Panc1 (cell line): ENCODE data around the gene ZC3H14. TPM values are rescaled to one million over a fixed set of nuclear protein-coding genes. Genes with fewer than 3 reads are reported as not detected.

Source experiments
- ATAC-seq: fragments of 200-7000 bp; cut with Tn5 transposase; 2 replicates; pipeline ENCODE4 v1.9.1; 2020; ENCODE audit warnings: mild to moderate bottlenecking, moderate library complexity
- BruUV-seq: library from RNA; stranded (reverse); fragments of 400-500 nt; replicated peaks from 2 replicates; lab custom pipeline; 2021; lab: Mats Ljungman, UMichigan
- CTCF ChIA-PET: fragments of 300-600 bp; sonication (Branson Sonifier 250); formaldehyde crosslinking; loops from one replicate; lab custom pipeline; 2022; ENCODE audit warnings: antibody characterized with exemption; lab: Charles Lee
- POLR2A ChIA-PET: fragments of 300-600 bp; sonication (Branson Sonifier 250); formaldehyde crosslinking; loops from one replicate; lab custom pipeline; 2022; ENCODE audit warnings: antibody characterized with exemption; lab: Charles Lee
- DNase-seq: peaks from one replicate; pipeline ENCODE4 v3.0.0-alpha.2; 2010; ENCODE audit warnings: low read depth, low spot score
- H3K27ac ChIP-seq: 2 replicates; pipeline ENCODE4 v1.5.1; 2011; ENCODE audit warnings: mild to moderate bottlenecking, low read length, inconsistent platforms
- H3K27me3 ChIP-seq: fragments of 200-500 bp; sonication (Bioruptor generic); 2 replicates; pipeline ENCODE4 v1.6.0; 2014; ENCODE audit warnings: low read length, inconsistent platforms; ENCODE audit not compliant: control insufficient read depth, insufficient read depth
- H3K36me3 ChIP-seq: fragments of 200-500 bp; sonication (Bioruptor generic); 2 replicates; pipeline ENCODE4 v1.5.1; 2014; ENCODE audit warnings: inconsistent platforms, mild to moderate bottlenecking, low read length, moderate library complexity; ENCODE audit not compliant: control insufficient read depth, insufficient read depth
- H3K4me1 ChIP-seq: 2 replicates; pipeline ENCODE4 v1.5.1; 2011; ENCODE audit warnings: inconsistent platforms, mild to moderate bottlenecking, low read length, moderate library complexity; ENCODE audit not compliant: control insufficient read depth, insufficient read depth
- H3K4me3 ChIP-seq, 2 experiments: 2 replicates each; pipeline ENCODE4 v1.5.1; 2011 to 2012; ENCODE audit warnings: low read depth in 2 of 2, low read length in 2 of 2, mild to moderate bottlenecking in 2 of 2, inconsistent platforms in 1 of 2, moderate library complexity in 1 of 2
- H3K9me3 ChIP-seq: fragments of 200-500 bp; sonication (Bioruptor generic); 2 replicates; pipeline ENCODE4 v1.5.1; 2014; ENCODE audit warnings: low read depth, mild to moderate bottlenecking, inconsistent platforms, low read length, moderate library complexity; ENCODE audit not compliant: control insufficient read depth, insufficient read depth
- POLR2AphosphoS5 ChIP-seq: IDR thresholded peaks from 2 replicates; pipeline ENCODE4 v1.6.1; 2012; ENCODE audit warnings: mild to moderate bottlenecking, low read depth, low read length, moderate library complexity
- SIN3A ChIP-seq: IDR thresholded peaks from 2 replicates; pipeline ENCODE4 v1.6.1; 2012; ENCODE audit warnings: low read depth, mild to moderate bottlenecking, low read length, moderate library complexity, borderline replicate concordance; ENCODE audit not compliant: insufficient read depth
- TCF7L2 ChIP-seq: IDR thresholded peaks from 2 replicates; pipeline ENCODE4 v1.6.1; 2011; ENCODE audit warnings: mild to moderate bottlenecking, low read depth, low read length, inconsistent platforms
- in situ Hi-C: cut with HindIII; loops from 2 replicates; pipeline ENCODE4 v1.10.0; 2016; ENCODE audit warnings: low sequenced_read_pairs, low pct_unique_long_range_greater_than_20kb
- intact Hi-C: fragments of 100-400 bp; cut with micrococcal nuclease; formaldehyde crosslinking; loops from one replicate; pipeline ENCODE4 v1.10.0; 2022; ENCODE audit not compliant: unreplicated experiment
- total RNA-seq: library from RNA; stranded (reverse); gene quantifications from one replicate; pipeline ENCODE4 v1.2.1, GENCODE V29; 2021; ENCODE audit not compliant: unreplicated experiment
- TF ChIP-seq, protein P1 (sequence below), 2 experiments: IDR thresholded peaks; 2 replicates each; pipeline ENCODE4 v1.6.1; 2011 to 2012; ENCODE audit warnings: low read depth in 2 of 2, control low read depth in 1 of 2, low read length in 1 of 2, mild to moderate bottlenecking in 1 of 2, moderate library complexity in 1 of 2; ENCODE audit not compliant: insufficient read depth in 1 of 2
- TF ChIP-seq, protein P2 (sequence below): fragments of 450-650 bp; IDR thresholded peaks from 2 replicates; pipeline ENCODE4 v1.5.1; 2017; ENCODE audit warnings: mild to moderate bottlenecking

ZC3H14 gene
- total RNA-seq, 1 experiment from 2014 or later: 57.1 TPM

DNA sequence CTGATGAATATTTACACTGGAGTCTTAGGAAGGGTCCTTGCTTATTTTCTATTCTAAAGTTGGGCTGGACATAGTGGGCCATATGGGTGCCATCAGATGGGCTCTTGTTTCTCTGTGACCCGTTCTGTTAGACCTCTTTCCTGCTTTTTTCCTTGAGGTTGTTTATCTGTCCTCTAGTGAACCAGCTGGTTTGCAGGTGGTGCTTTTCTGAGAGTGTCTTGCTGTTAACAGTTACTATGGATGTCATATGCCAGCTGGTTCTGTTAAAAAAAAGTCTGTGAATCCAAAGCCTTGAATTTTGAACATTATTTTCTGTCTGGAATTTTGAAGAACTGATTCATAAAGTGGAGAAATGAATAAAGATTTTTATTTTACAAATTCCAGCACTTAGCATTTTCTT, 29.2 kb downstream of the ZC3H14 start:
- Histone ChIP-seq H3K4me3 (no peak overlapping the region), H3K27ac (no peak overlapping the region), H3K4me1 (no peaks in the 10 kb centered on the region), H3K27me3 (no peaks in the 10 kb centered on the region), H3K9me3 (no peaks in the 10 kb centered on the region), H3K36me3 (peaks cover 3% of the 10 kb centered on the region)
- TF ChIP-seq, protein P1, sequence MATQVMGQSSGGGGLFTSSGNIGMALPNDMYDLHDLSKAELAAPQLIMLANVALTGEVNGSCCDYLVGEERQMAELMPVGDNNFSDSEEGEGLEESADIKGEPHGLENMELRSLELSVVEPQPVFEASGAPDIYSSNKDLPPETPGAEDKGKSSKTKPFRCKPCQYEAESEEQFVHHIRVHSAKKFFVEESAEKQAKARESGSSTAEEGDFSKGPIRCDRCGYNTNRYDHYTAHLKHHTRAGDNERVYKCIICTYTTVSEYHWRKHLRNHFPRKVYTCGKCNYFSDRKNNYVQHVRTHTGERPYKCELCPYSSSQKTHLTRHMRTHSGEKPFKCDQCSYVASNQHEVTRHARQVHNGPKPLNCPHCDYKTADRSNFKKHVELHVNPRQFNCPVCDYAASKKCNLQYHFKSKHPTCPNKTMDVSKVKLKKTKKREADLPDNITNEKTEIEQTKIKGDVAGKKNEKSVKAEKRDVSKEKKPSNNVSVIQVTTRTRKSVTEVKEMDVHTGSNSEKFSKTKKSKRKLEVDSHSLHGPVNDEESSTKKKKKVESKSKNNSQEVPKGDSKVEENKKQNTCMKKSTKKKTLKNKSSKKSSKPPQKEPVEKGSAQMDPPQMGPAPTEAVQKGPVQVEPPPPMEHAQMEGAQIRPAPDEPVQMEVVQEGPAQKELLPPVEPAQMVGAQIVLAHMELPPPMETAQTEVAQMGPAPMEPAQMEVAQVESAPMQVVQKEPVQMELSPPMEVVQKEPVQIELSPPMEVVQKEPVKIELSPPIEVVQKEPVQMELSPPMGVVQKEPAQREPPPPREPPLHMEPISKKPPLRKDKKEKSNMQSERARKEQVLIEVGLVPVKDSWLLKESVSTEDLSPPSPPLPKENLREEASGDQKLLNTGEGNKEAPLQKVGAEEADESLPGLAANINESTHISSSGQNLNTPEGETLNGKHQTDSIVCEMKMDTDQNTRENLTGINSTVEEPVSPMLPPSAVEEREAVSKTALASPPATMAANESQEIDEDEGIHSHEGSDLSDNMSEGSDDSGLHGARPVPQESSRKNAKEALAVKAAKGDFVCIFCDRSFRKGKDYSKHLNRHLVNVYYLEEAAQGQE (IDR thresholded peaks at IDR 0.05; ENCODE audit: insufficient read depth in 1 of 2, low read depth in 2 of 2, low read length in 1 of 2): no peak
- TF ChIP-seq TCF7L2 (no peak), POLR2AphosphoS5 (no peak), SIN3A (no peak)
- TF ChIP-seq, protein P2, sequence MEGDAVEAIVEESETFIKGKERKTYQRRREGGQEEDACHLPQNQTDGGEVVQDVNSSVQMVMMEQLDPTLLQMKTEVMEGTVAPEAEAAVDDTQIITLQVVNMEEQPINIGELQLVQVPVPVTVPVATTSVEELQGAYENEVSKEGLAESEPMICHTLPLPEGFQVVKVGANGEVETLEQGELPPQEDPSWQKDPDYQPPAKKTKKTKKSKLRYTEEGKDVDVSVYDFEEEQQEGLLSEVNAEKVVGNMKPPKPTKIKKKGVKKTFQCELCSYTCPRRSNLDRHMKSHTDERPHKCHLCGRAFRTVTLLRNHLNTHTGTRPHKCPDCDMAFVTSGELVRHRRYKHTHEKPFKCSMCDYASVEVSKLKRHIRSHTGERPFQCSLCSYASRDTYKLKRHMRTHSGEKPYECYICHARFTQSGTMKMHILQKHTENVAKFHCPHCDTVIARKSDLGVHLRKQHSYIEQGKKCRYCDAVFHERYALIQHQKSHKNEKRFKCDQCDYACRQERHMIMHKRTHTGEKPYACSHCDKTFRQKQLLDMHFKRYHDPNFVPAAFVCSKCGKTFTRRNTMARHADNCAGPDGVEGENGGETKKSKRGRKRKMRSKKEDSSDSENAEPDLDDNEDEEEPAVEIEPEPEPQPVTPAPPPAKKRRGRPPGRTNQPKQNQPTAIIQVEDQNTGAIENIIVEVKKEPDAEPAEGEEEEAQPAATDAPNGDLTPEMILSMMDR: no peak
- no TSS peak for BruUV-seq
- intact Hi-C loops: no loop called here
- DNase-seq (no peak), ATAC-seq (no peak)
- ChIA-PET CTCF (no interaction called here), POLR2A (no interaction called here)
- in situ Hi-C loops: no loop called here

DNA sequence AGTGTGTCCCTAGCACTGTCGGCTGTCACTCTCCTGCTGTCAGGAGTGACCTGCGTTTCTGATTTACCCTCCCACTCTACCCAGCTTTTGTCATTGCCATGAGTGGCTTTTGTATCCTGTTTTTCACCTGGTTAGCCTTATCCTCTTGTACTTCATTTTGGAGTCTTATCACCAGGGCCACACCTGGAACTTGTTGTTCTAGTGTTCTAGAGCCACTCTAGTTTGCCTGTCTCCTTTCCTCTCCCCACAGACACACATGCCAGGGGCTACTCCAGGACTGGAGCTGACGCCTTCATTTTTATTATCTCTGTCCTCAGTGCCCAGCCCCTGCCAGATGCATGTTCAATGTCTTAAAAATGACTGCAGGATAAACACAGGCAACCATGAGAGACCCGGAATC, 34.2 kb downstream of the ZC3H14 start:
- no peaks in the 10 kb centered on the region for H3K27me3 ChIP-seq
- no peaks in the 10 kb centered on the region; the same call in 1 of the 2 replicates for H3K36me3 ChIP-seq
- no peak overlapping the region for H3K4me3 ChIP-seq
- POLR2A ChIA-PET: no interaction called here
- H3K9me3 ChIP-seq: no peaks in the 10 kb centered on the region
- in situ Hi-C loops (no loop called here), intact Hi-C loops (no loop called here)
- no TSS peak for BruUV-seq
- no peak overlapping the region for H3K27ac ChIP-seq
- DNase-seq: no peak
- no peaks in the 10 kb centered on the region for H3K4me1 ChIP-seq
- no peak for ATAC-seq
- TF ChIP-seq, protein P2: no peak
- TF ChIP-seq TCF7L2: no peak
- TF ChIP-seq POLR2AphosphoS5: no peak
- TF ChIP-seq SIN3A: no peak
- TF ChIP-seq, protein P1 (IDR thresholded peaks at IDR 0.05; ENCODE audit: insufficient read depth in 1 of 2, low read depth in 2 of 2, low read length in 1 of 2): no peak
- CTCF ChIA-PET: no interaction called here
